GM12873 (cell line): ENCODE results near the gene TNFRSF14.

Source experiments
- CTCF ChIP-seq: IDR thresholded peaks from 2 replicates; pipeline ENCODE4 v1.5.1; 2012; ENCODE audit warnings: low read depth, mild to moderate bottlenecking, moderate library complexity, low read length, control low read depth; ENCODE audit not compliant: insufficient read depth; ENCODE audit errors: missing control alignments

The TNFRSF14 gene

GRCh38 chr1:2554621-2555387 lies 1.4 kb upstream of the TNFRSF14 start:
- TF ChIP-seq CTCF, result peak; percentile 81

- no peak for TF ChIP-seq CTCF
These were observed 416 bp upstream of the TNFRSF14 start for GRCh38 chr1:2555634-2556276.

- TF ChIP-seq CTCF, result peak; percentile 29
These were observed 709 bp downstream of the TNFRSF14 start for GRCh38 chr1:2556678-2557481.

- no peak for TF ChIP-seq CTCF
These were observed 1.6 kb downstream of the TNFRSF14 start for GRCh38 chr1:2557482-2558400.

GRCh38 chr1:2558420-2558819 lies 2.2 kb downstream of the TNFRSF14 start:
- no peak for TF ChIP-seq CTCF

GRCh38 chr1:2558861-2559260 lies 2.7 kb downstream of the TNFRSF14 start:
- TF ChIP-seq CTCF, result no peak
